Tibial nerve (tissue), 4 donors: ENCODE data around the gene TSC22D4. TPM values are rescaled to one million over a fixed set of nuclear protein-coding genes. Genes with fewer than 3 reads are reported as not detected.
A peak's percentile ranks its signal among the peaks of the same experiment; 100 is the strongest.

ENCODE experiments used
- DNase-seq, 2 donors: peaks; one replicate each; pipeline ENCODE4 v3.0.0-alpha.2; 2019; ENCODE audit warnings: low spot score in 2 of 2
- H3K27ac ChIP-seq, 4 donors: fragments of 200-600 bp; sonication (generic) in 3 of 4; one replicate each; pipeline ENCODE4 v1.5.1; 2017 to 2019; ENCODE audit warnings: mild to moderate bottlenecking in 1 of 4
- H3K27me3 ChIP-seq, 2 donors: fragments of 200-600 bp; sonication (generic) in 1 of 2; one replicate each; pipeline versions ENCODE4 v1.5.1 to v1.6.0; 2017 to 2019
- H3K36me3 ChIP-seq, 3 donors: fragments of 200-600 bp; sonication (generic); one replicate each; pipeline ENCODE4 v1.5.1; 2018 to 2019
- H3K4me1 ChIP-seq, 4 donors: fragments of 200-600 bp; sonication (generic) in 3 of 4; one replicate each; pipeline ENCODE4 v1.5.1; 2017 to 2019
- H3K4me3 ChIP-seq, 4 donors: fragments of 200-600 bp; sonication (generic) in 3 of 4; one replicate each; pipeline ENCODE4 v1.5.1; 2017 to 2019; ENCODE audit warnings: mild to moderate bottlenecking in 1 of 4, moderate library complexity in 1 of 4
- H3K9me3 ChIP-seq, 4 donors: fragments of 200-600 bp; sonication (generic) in 3 of 4; one replicate each; pipeline ENCODE4 v1.5.1; 2017 to 2019
- CTCF ChIP-seq, 5 experiments: fragments of 200-600 bp in 3 of 5; fragments of 450-650 bp in 2 of 5; sonication (generic) in 3 of 5; IDR thresholded peaks; one replicate each; pipeline ENCODE4 v1.5.1; 2016 to 2019; ENCODE audit warnings: antibody characterized with exemption in 5 of 5, mild to moderate bottlenecking in 3 of 5, moderate library complexity in 2 of 5
- EP300 ChIP-seq, 2 donors: sonication (generic); formaldehyde crosslinking; IDR thresholded peaks; one replicate each; pipeline ENCODE4 v1.6.1; 2017; ENCODE audit warnings: antibody characterized with exemption in 2 of 2, mild to moderate bottlenecking in 1 of 2
- POLR2A ChIP-seq, 2 donors: fragments of 450-650 bp; IDR thresholded peaks; one replicate each; pipeline ENCODE4 v1.6.1; 2017; ENCODE audit warnings: antibody characterized with exemption in 2 of 2, mild to moderate bottlenecking in 2 of 2, moderate library complexity in 2 of 2
- WGBS, 2 donors: methylation state at CpG; one replicate each; pipeline ENCODE4 v1.1.5; 2018; 5-methylcytosine and 5-hydroxymethylcytosine counted together
- total RNA-seq, 4 donors: library from RNA; depleted of rRNA; stranded (reverse); fragments of >200 nt; gene quantifications; one replicate each; pipeline ENCODE4 v1.1.0, GENCODE V29; 2016

The TSC22D4 gene
- total RNA-seq, 4 donors from 2014 or later: 154 to 224 (median 188) TPM

GRCh38 chr7:100483722-100484672 is 5.0 kb upstream of the TSC22D4 start, which contains the start of gene NYAP1:
Gene NYAP1, plus strand, starts transcription at chr7:100483927. Its CDS starts 1,385 bp downstream, at chr7:100485312.
- DNase-seq: peak in 1 of 2 donors; percentile 48
- H3K27me3 ChIP-seq: no peaks in the 10 kb centered on the region
- 24 to 27% methylated on average over 22 to 23 of the region's 45 CpGs for WGBS, 2 donors
- peaks cover 0 to 62% (median 20%) of the 10 kb centered on the region in 4 donors for H3K4me1 ChIP-seq
- H3K27ac ChIP-seq: peak within 1 kb of the TSS; percentile 72 to 93 (median 78)
- H3K9me3 ChIP-seq: no peaks in the 10 kb centered on the region
- H3K36me3 ChIP-seq: peaks cover 0 to 17% (median 0%) of the 10 kb centered on the region in 3 donors
- TF ChIP-seq POLR2A (IDR thresholded peaks at IDR 0.05): no peak
- TF ChIP-seq CTCF (IDR thresholded peaks at IDR 0.05): no peak
- TF ChIP-seq EP300 (IDR thresholded peaks at IDR 0.05): peak in 1 of 2 donors; percentile 24
- H3K4me3 ChIP-seq: peak within 1 kb of the TSS; percentile 33 to 78 (median 48)

GRCh38 chr7:100483090-100483721 is 4.2 kb upstream of the TSC22D4 start:
- H3K27ac ChIP-seq: peak overlapping the region; percentile 72 to 93 (median 78)
- H3K36me3 ChIP-seq: peaks cover 0 to 9% (median 0%) of the 10 kb centered on the region in 3 donors
- DNase-seq: peak in 1 of 2 donors; percentile 42
- H3K27me3 ChIP-seq: no peaks in the 10 kb centered on the region
- TF ChIP-seq EP300 (IDR thresholded peaks at IDR 0.05): no peak
- peak; percentile 94 to 100 (median 100) for TF ChIP-seq CTCF (IDR thresholded peaks at IDR 0.05)
- no peak for TF ChIP-seq POLR2A (IDR thresholded peaks at IDR 0.05)
- H3K4me1 ChIP-seq: peaks cover 0 to 62% (median 20%) of the 10 kb centered on the region in 4 donors
- WGBS, 2 donors: 0 to 1% methylated on average over 20 to 23 of the region's 79 CpGs
- H3K9me3 ChIP-seq: no peaks in the 10 kb centered on the region
- peak overlapping the region; percentile 29 to 78 (median 48) for H3K4me3 ChIP-seq

- DNase-seq: no peak
- Histone ChIP-seq H3K4me3 (peak overlapping the region; percentile 29 to 78 (median 48)), H3K27ac (peak overlapping the region; percentile 49 to 93 (median 72)), H3K4me1 (peaks cover 0 to 63% (median 21%) of the 10 kb centered on the region in 4 donors), H3K27me3 (no peaks in the 10 kb centered on the region), H3K36me3 (peaks cover 0 to 4% (median 0%) of the 10 kb centered on the region in 3 donors), H3K9me3 (no peaks in the 10 kb centered on the region)
- no peak for TF ChIP-seq POLR2A (IDR thresholded peaks at IDR 0.05)
- no peak for TF ChIP-seq EP300 (IDR thresholded peaks at IDR 0.05)
- no peak for TF ChIP-seq CTCF (IDR thresholded peaks at IDR 0.05)
- WGBS, 2 donors: 41 to 43% methylated on average over 14 of the region's 14 CpGs
These were observed 3.7 kb upstream of the TSC22D4 start for GRCh38 chr7:100482728-100483089.

GRCh38 chr7:100481466-100481865 is 2.5 kb upstream of the TSC22D4 start:
- 65 to 79% methylated on average over 1 of the region's 1 CpG for WGBS, 2 donors
- Histone ChIP-seq H3K4me1 (peaks cover 0 to 67% (median 33%) of the 10 kb centered on the region in 4 donors), H3K36me3 (peaks cover 0 to 11% (median 0%) of the 10 kb centered on the region in 3 donors), H3K27ac (peak overlapping the region in 1 of 4 donors; percentile 25), H3K4me3 (no peak overlapping the region), H3K27me3 (no peaks in the 10 kb centered on the region), H3K9me3 (no peaks in the 10 kb centered on the region)
- TF ChIP-seq CTCF (IDR thresholded peaks at IDR 0.05): no peak
- TF ChIP-seq EP300 (IDR thresholded peaks at IDR 0.05): no peak
- no peak for TF ChIP-seq POLR2A (IDR thresholded peaks at IDR 0.05)
- DNase-seq: no peak
